Gastrocnemius medialis (tissue), 4 donors: ENCODE data around the gene SNCAIP.

Experiments used
- CTCF ChIP-seq, 5 experiments: fragments of 450-650 bp in 3 of 5; fragments of 200-600 bp in 2 of 5; sonication (generic) in 2 of 5; IDR thresholded peaks in 4 of 5; conservative IDR thresholded peaks in 1 of 5; 1 replicate in 4 of 5; 2 replicates in 1 of 5; pipeline ENCODE4 v1.5.1; 2016 to 2019; ENCODE audit warnings: antibody characterized with exemption in 5 of 5, mild to moderate bottlenecking in 3 of 5, moderate library complexity in 3 of 5
- POLR2A ChIP-seq, 2 donors: fragments of 450-650 bp; IDR thresholded peaks; one replicate each; pipeline ENCODE4 v1.6.1; 2017; ENCODE audit warnings: antibody characterized with exemption in 2 of 2, mild to moderate bottlenecking in 2 of 2, moderate library complexity in 2 of 2

GRCh38 chr5:122377026-122377425 is 65.0 kb downstream of the SNCAIP start:
- TF ChIP-seq CTCF (IDR thresholded peaks at IDR 0.05 in 4 of 5, conservative IDR thresholded peaks at IDR 0.05 in 1 of 5) (no peak), POLR2A (IDR thresholded peaks at IDR 0.05) (no peak)
